Measurements from ENCODE around the gene OR12D1.
"Not testable (repeated sequence)": the region's sequence is repeated elsewhere in the genome, so short reads cannot be mapped to it uniquely, and the experiment has no call there.

Gene OR12D1

GRCh38 chr6:29425075-29425474 lies 10.3 kb downstream of the OR12D1 start:
- ATAC-seq (ENCODE audit: insufficient read depth, low read depth) (no peak), DNase-seq (no peak)
- no peak for TF ChIP-seq EZH2 (IDR thresholded peaks at IDR 0.05; ENCODE audit: borderline replicate concordance, low read depth, low read length, severe bottlenecking)
- TF ChIP-seq, protein P1, sequence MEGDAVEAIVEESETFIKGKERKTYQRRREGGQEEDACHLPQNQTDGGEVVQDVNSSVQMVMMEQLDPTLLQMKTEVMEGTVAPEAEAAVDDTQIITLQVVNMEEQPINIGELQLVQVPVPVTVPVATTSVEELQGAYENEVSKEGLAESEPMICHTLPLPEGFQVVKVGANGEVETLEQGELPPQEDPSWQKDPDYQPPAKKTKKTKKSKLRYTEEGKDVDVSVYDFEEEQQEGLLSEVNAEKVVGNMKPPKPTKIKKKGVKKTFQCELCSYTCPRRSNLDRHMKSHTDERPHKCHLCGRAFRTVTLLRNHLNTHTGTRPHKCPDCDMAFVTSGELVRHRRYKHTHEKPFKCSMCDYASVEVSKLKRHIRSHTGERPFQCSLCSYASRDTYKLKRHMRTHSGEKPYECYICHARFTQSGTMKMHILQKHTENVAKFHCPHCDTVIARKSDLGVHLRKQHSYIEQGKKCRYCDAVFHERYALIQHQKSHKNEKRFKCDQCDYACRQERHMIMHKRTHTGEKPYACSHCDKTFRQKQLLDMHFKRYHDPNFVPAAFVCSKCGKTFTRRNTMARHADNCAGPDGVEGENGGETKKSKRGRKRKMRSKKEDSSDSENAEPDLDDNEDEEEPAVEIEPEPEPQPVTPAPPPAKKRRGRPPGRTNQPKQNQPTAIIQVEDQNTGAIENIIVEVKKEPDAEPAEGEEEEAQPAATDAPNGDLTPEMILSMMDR (IDR thresholded peaks at IDR 0.05; ENCODE audit: borderline replicate concordance, extremely low read depth, low read length, poor library complexity, severe bottlenecking) = no peak

DNA sequence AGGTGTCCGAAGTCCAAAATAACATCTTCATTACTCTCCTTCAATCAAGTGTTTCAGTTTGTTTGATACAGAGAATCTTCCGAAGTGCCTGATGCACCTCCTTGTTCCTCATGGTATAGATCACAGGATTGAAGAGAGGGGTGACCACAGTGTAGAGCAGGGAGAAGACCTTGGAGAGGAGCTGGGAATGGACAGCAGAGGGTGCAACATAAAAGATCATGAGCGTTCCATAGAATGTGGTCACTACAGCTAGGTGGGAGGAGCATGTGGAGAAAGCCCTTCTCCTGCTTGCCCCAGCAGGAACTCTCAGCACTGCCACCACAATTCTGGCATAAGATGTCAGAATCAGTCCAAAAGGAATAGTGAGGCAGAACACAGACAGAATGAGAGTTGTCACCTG lies 11.9 kb downstream of the OR12D1 start:
- Histone ChIP-seq H3K27ac (ENCODE audit: low read length) (no peak overlapping the region), H3K4me2 (ENCODE audit: insufficient read depth, low read length) (no peak overlapping the region), H3K9me3 (ENCODE audit: insufficient read depth, low read length, severe bottlenecking) (no peaks in the 10 kb centered on the region), H3K9ac (ENCODE audit: low read depth, low read length) (no peak overlapping the region), H3K4me1 (ENCODE audit: insufficient read depth, low read length) (no peaks in the 10 kb centered on the region), H3K4me3 (ENCODE audit: low read depth in 1 of 2, low read length in 2 of 2) (no peak overlapping the region), H3K27me3 (ENCODE audit: insufficient read depth, low read length, poor library complexity) (peaks cover 2% of the 10 kb centered on the region), H3K79me2 (ENCODE audit: insufficient read depth, low read length) (no peaks in the 10 kb centered on the region), H2AFZ (ENCODE audit: low read depth, low read length) (no peak overlapping the region), H3K36me3 (ENCODE audit: insufficient read depth, low read length) (no peaks in the 10 kb centered on the region), H4K20me1 (ENCODE audit: insufficient read depth, low read length) (no peaks in the 10 kb centered on the region)
- no peak for TF ChIP-seq EZH2 (IDR thresholded peaks at IDR 0.05; ENCODE audit: borderline replicate concordance, low read depth, low read length, severe bottlenecking)
- TF ChIP-seq, protein P1 (IDR thresholded peaks at IDR 0.05; ENCODE audit: borderline replicate concordance, extremely low read depth, low read length, poor library complexity, severe bottlenecking) = no peak
- DNase-seq = no peak
- no peak for ATAC-seq (ENCODE audit: insufficient read depth, low read depth)

More at GRCh38 chr6:29425075-29425474, 10.3 kb downstream of the OR12D1 start:
- H3K36me3 ChIP-seq (ENCODE audit: insufficient read depth, low read length) = no peaks in the 10 kb centered on the region
- H3K27ac ChIP-seq (ENCODE audit: low read length) = no peak overlapping the region
- H3K79me2 ChIP-seq (ENCODE audit: insufficient read depth, low read length) = no peaks in the 10 kb centered on the region
- no peaks in the 10 kb centered on the region for H3K4me1 ChIP-seq (ENCODE audit: insufficient read depth, low read length)
- no peaks in the 10 kb centered on the region for H3K9me3 ChIP-seq (ENCODE audit: insufficient read depth, low read length, severe bottlenecking)
- no peak overlapping the region for H3K4me3 ChIP-seq (ENCODE audit: low read depth in 1 of 2, low read length in 2 of 2)
- no peak overlapping the region for H3K9ac ChIP-seq (ENCODE audit: low read depth, low read length)
- H4K20me1 ChIP-seq (ENCODE audit: insufficient read depth, low read length) = no peaks in the 10 kb centered on the region
- no peak overlapping the region for H3K4me2 ChIP-seq (ENCODE audit: insufficient read depth, low read length)
- H3K27me3 ChIP-seq (ENCODE audit: insufficient read depth, low read length, poor library complexity) = peaks cover 2% of the 10 kb centered on the region
- no peak overlapping the region for H2AFZ ChIP-seq (ENCODE audit: low read depth, low read length)

DNA sequence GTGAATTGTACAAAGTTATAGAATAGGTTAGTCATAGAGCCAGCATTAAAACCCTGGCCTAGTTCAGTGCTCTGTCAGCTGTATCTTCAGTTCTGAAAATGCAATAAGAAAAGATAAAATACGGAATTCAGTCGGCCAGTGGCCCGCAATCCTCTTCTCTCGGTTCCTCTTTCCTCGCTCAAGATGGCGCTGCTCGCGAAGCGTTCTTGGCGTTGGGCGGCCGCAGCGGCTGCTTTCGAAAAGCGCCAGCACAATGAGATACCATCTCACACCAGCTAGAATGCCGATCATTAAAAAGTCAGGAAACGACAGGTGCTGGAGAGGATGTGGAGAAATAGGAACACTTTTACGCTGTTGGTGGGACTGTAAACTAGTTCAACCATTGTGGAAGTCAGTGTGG lies 22.0 kb downstream of the OR12D1 start:
- not testable (repeated sequence) for H2AFZ ChIP-seq (ENCODE audit: low read depth, low read length); H3K27me3 ChIP-seq (ENCODE audit: insufficient read depth, low read length, poor library complexity); H3K4me2 ChIP-seq (ENCODE audit: insufficient read depth, low read length); H3K9me3 ChIP-seq (ENCODE audit: insufficient read depth, low read length, severe bottlenecking); H3K9ac ChIP-seq (ENCODE audit: low read depth, low read length); H3K4me3 ChIP-seq (ENCODE audit: low read depth in 1 of 2, low read length in 2 of 2); H4K20me1 ChIP-seq (ENCODE audit: insufficient read depth, low read length); H3K27ac ChIP-seq (ENCODE audit: low read length); ATAC-seq (ENCODE audit: insufficient read depth, low read depth); H3K79me2 ChIP-seq (ENCODE audit: insufficient read depth, low read length); H3K4me1 ChIP-seq (ENCODE audit: insufficient read depth, low read length); DNase-seq; H3K36me3 ChIP-seq (ENCODE audit: insufficient read depth, low read length)

- H2AFZ ChIP-seq (ENCODE audit: low read depth, low read length) = no peak within 1 kb of the TSS
- H3K4me1 ChIP-seq (ENCODE audit: insufficient read depth, low read length) = no peaks in the 10 kb centered on the region
- H3K27me3 ChIP-seq (ENCODE audit: insufficient read depth, low read length, poor library complexity) = no peaks in the 10 kb centered on the region
- no peak within 1 kb of the TSS for H3K4me2 ChIP-seq (ENCODE audit: insufficient read depth, low read length)
- no peak for TF ChIP-seq EZH2 (IDR thresholded peaks at IDR 0.05; ENCODE audit: borderline replicate concordance, low read depth, low read length, severe bottlenecking)
- TF ChIP-seq, protein P1 (IDR thresholded peaks at IDR 0.05; ENCODE audit: borderline replicate concordance, extremely low read depth, low read length, poor library complexity, severe bottlenecking) = no peak
- H3K4me3 ChIP-seq (ENCODE audit: low read depth in 1 of 2, low read length in 2 of 2) = no peak within 1 kb of the TSS
- DNase-seq (no peak), ATAC-seq (ENCODE audit: insufficient read depth, low read depth) (no peak)
- H3K36me3 ChIP-seq (ENCODE audit: insufficient read depth, low read length) = no peaks in the 10 kb centered on the region
- no peaks in the 10 kb centered on the region for H3K79me2 ChIP-seq (ENCODE audit: insufficient read depth, low read length)
- no peaks in the 10 kb centered on the region for H3K9me3 ChIP-seq (ENCODE audit: insufficient read depth, low read length, severe bottlenecking)
- no peak within 1 kb of the TSS for H3K27ac ChIP-seq (ENCODE audit: low read length)
- H3K9ac ChIP-seq (ENCODE audit: low read depth, low read length) = no peak within 1 kb of the TSS
- H4K20me1 ChIP-seq (ENCODE audit: insufficient read depth, low read length) = no peaks in the 10 kb centered on the region
These were observed 24.3 kb downstream of the OR12D1 start, which contains the start of gene OR10C1 for GRCh38 chr6:29439006-29439405. OR10C1 (plus strand) TSS chr6:29439306; CDS start chr6:29440016, 710 bp downstream.

Measured in DND-41 (cell line).